ENCODE results near the gene VSIG8.

Gene VSIG8

DNA sequence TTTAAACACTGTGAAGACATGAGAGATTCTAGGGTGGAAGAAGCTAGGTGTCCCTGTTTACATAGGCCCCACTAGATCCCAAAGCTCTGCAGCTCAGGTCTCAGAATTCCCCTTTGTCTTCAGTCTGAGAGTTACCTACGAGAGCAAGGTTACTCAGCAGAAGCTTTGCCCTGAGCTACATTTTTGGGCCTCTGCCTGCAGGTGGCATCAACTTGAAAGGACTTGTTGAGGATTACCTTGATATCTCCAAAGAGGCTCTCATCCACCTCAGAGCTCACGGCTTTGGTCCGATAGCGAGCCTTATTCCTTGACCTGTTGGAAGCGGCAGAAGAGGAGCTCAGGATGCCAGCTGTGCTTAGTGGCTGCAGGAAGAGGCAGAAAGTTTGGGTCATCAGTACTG, 30.5 kb upstream of the VSIG8 start:
- H3K4me3 ChIP-seq (ENCODE audit: low read depth, low read length): no peak overlapping the region
- no peak for DNase-seq (ENCODE audit: low read depth)
- TF ChIP-seq CTCF (conservative IDR thresholded peaks at IDR 0.05; ENCODE audit: low read depth, low read length): no peak

GRCh38 chr1:159891275-159892157, 29.1 kb upstream of the VSIG8 start:
- H3K4me3 ChIP-seq (ENCODE audit: low read depth, low read length): no peak overlapping the region
- peak; percentile 99 for TF ChIP-seq CTCF (conservative IDR thresholded peaks at IDR 0.05; ENCODE audit: low read depth, low read length)
- peak; percentile 94 for DNase-seq (ENCODE audit: low read depth)

DNA sequence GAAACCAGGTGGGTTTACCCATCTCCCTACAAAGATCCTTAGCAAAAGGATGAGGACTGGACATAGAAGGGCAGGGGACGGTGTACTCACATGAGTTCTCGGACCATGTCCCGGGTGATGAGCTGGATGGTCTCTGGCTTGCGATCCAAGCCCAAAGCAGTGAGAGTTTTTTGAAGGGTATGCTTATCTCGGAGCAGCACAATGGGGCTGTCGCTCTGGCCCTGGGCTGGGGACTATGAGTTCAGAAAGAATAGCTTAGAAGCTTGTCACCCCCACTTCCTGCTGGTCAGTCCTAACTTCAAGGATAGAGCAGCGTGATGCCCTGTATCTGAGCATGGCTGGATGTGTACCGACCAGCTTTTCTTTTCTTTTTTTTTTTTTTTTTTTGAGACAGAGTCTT, 27.9 kb upstream of the VSIG8 start:
- no peak for TF ChIP-seq CTCF (conservative IDR thresholded peaks at IDR 0.05; ENCODE audit: low read depth, low read length)
- no peak for DNase-seq (ENCODE audit: low read depth)
- no peak overlapping the region for H3K4me3 ChIP-seq (ENCODE audit: low read depth, low read length)

DNA sequence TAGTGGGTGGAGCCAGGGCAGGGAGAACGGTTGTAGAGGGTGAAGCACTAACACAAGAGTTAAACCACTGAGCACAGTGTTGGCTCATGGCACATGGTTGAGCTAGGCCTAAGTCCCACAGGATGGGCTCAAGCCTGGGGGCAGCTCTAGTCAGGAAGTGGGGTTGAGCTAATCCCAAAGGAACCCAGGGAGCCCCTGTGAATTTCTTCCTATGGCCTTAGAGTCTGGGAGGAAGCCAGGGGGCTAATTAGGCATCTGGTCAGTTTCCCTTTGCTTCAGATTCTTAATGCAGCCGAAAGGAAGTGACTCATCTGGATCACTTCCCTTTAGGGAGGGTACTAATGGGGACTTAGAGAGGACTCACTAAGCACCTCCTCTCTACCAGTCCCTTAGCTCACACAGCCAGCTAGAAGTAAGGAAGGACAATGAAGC, 27.4 kb upstream of the VSIG8 start:
- no peak overlapping the region for H3K4me3 ChIP-seq (ENCODE audit: low read depth, low read length)
- no peak for TF ChIP-seq CTCF (conservative IDR thresholded peaks at IDR 0.05; ENCODE audit: low read depth, low read length)
- peak; percentile 85 for DNase-seq (ENCODE audit: low read depth)

GRCh38 chr1:159889202-159889601, 26.7 kb upstream of the VSIG8 start:
- DNase-seq (ENCODE audit: low read depth): no peak
- TF ChIP-seq CTCF (conservative IDR thresholded peaks at IDR 0.05; ENCODE audit: low read depth, low read length): no peak
- H3K4me3 ChIP-seq (ENCODE audit: low read depth, low read length): no peak overlapping the region

DNA sequence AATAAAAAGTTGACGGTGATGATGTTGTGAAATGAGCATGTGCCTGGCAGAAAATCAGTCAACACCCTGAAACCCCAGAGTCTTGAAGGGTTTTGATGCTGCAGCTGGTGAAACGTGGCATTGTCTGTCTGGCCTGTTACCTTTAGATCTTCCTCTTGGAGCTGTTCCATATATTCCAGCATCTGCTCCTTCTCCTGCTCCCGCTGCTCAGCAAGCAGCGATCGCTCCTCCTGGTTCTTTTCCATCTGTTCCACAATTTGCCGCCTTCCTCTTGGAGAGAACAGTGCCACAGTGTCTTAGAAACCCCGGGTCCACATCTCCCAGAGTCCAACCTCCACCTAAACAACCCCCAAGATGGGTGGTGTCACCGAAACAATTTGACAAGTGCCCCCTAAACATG, 21.8 kb upstream of the VSIG8 start:
- no peak for TF ChIP-seq CTCF (conservative IDR thresholded peaks at IDR 0.05; ENCODE audit: low read depth, low read length)
- no peak overlapping the region for H3K4me3 ChIP-seq (ENCODE audit: low read depth, low read length)
- DNase-seq (ENCODE audit: low read depth): no peak

- no peak for TF ChIP-seq CTCF (conservative IDR thresholded peaks at IDR 0.05; ENCODE audit: low read depth, low read length)
- no peak overlapping the region for H3K4me3 ChIP-seq (ENCODE audit: low read depth, low read length)
- no peak for DNase-seq (ENCODE audit: low read depth)
Observed at GRCh38 chr1:159883134-159883533, 20.7 kb upstream of the VSIG8 start.
